Chondrocyte (in vitro differentiated cells): ENCODE measurements around the gene SPG11. TPM values are rescaled to one million over a fixed set of nuclear protein-coding genes. Genes with fewer than 3 reads are reported as not detected.
A peak's percentile ranks its signal among the peaks of the same experiment; 100 is the strongest.

Source experiments
- DNase-seq: peaks from one replicate; pipeline ENCODE4 v3.0.0; 2021; ENCODE audit warnings: mixed read lengths, low spot score
- H3K27ac Mint-ChIP-seq: one replicate; pipeline ENCODE4 v1.8.0; 2021; ENCODE audit warnings: mild to moderate bottlenecking, moderate library complexity, mixed read lengths; ENCODE audit not compliant: unreplicated experiment
- H3K27me3 Mint-ChIP-seq: 2 replicates; pipeline ENCODE4 v1.8.0; 2021; ENCODE audit warnings: low read depth, mixed read lengths
- H3K36me3 Mint-ChIP-seq: 2 replicates; pipeline ENCODE4 v1.8.0; 2021; ENCODE audit warnings: low read depth, mixed read lengths
- H3K4me1 Mint-ChIP-seq: 2 replicates; pipeline ENCODE4 v1.8.0; 2021; ENCODE audit warnings: low read depth, mild to moderate bottlenecking, mixed read lengths
- H3K4me3 Mint-ChIP-seq: one replicate; pipeline ENCODE4 v1.8.0; 2021; ENCODE audit warnings: mild to moderate bottlenecking, moderate library complexity, mixed read lengths; ENCODE audit not compliant: unreplicated experiment
- H3K9me3 Mint-ChIP-seq: 2 replicates; pipeline ENCODE4 v1.8.0; 2021; ENCODE audit warnings: low read depth, mixed read lengths
- CTCF ChIP-seq: fragments of 200-600 bp; sonication (generic); IDR thresholded peaks from 2 replicates; pipeline ENCODE4 v1.5.0; 2021; ENCODE audit warnings: antibody characterized with exemption, mild to moderate bottlenecking, moderate library complexity
- total RNA-seq: library from RNA; stranded (reverse); gene quantifications from 3 replicates; pipeline ENCODE4 v1.2.1, GENCODE V29; 2021

Gene SPG11
- total RNA-seq, 1 donor from 2014 or later = 45.4 TPM

- Mint-ChIP-seq H3K4me1 (no peaks in the 10 kb centered on the region), H3K27ac (no peak overlapping the region), H3K36me3 (peaks cover 34% of the 10 kb centered on the region), H3K9me3 (no peaks in the 10 kb centered on the region), H3K4me3 (no peak overlapping the region), H3K27me3 (no peaks in the 10 kb centered on the region)
- no peak for TF ChIP-seq CTCF
- DNase-seq = no peak
Measured at GRCh38 chr15:44595246-44595645, 68.2 kb downstream of the SPG11 start.

GRCh38 chr15:44593042-44593736, 70.3 kb downstream of the SPG11 start:
- no peak overlapping the region for H3K4me3 Mint-ChIP-seq
- H3K36me3 Mint-ChIP-seq = peaks cover 32% of the 10 kb centered on the region
- DNase-seq = no peak
- no peak overlapping the region for H3K27ac Mint-ChIP-seq
- H3K9me3 Mint-ChIP-seq = no peaks in the 10 kb centered on the region
- H3K27me3 Mint-ChIP-seq = no peaks in the 10 kb centered on the region
- no peaks in the 10 kb centered on the region for H3K4me1 Mint-ChIP-seq
- TF ChIP-seq CTCF = peak; percentile 81

- Mint-ChIP-seq H3K27me3 (no peaks in the 10 kb centered on the region), H3K27ac (no peak overlapping the region), H3K9me3 (no peaks in the 10 kb centered on the region), H3K36me3 (peaks cover 31% of the 10 kb centered on the region), H3K4me3 (no peak overlapping the region), H3K4me1 (no peaks in the 10 kb centered on the region)
- no peak for TF ChIP-seq CTCF
- no peak for DNase-seq
Measured at GRCh38 chr15:44591326-44591725, 72.1 kb downstream of the SPG11 start.

GRCh38 chr15:44588541-44588940, 74.9 kb downstream of the SPG11 start:
- Mint-ChIP-seq H3K27me3 (no peaks in the 10 kb centered on the region), H3K4me1 (no peaks in the 10 kb centered on the region), H3K27ac (no peak overlapping the region), H3K9me3 (no peaks in the 10 kb centered on the region), H3K4me3 (no peak overlapping the region), H3K36me3 (peaks cover 32% of the 10 kb centered on the region)
- TF ChIP-seq CTCF = no peak
- no peak for DNase-seq

GRCh38 chr15:44585633-44586032, 77.8 kb downstream of the SPG11 start:
- Mint-ChIP-seq H3K9me3 (no peaks in the 10 kb centered on the region), H3K27ac (no peak overlapping the region), H3K4me1 (peaks cover 3% of the 10 kb centered on the region), H3K27me3 (no peaks in the 10 kb centered on the region), H3K4me3 (no peak overlapping the region), H3K36me3 (peaks cover 31% of the 10 kb centered on the region)
- DNase-seq = no peak
- no peak for TF ChIP-seq CTCF
